ENCODE results near the gene TGFBR3L.

GRCh38 chr19:7961920-7962626 lies 47.4 kb downstream of the TGFBR3L start:
- TF ChIP-seq POLR2A (IDR thresholded peaks at IDR 0.05; ENCODE audit: control extremely low read depth in 1 of 2, low read depth in 2 of 2, low read length in 2 of 2) (no peak), POLR2AphosphoS5 (IDR thresholded peaks at IDR 0.05; ENCODE audit: low read depth, low read length) (no peak), CTCF (IDR thresholded peaks at IDR 0.05; ENCODE audit: control extremely low read depth in 1 of 3, insufficient read depth in 1 of 3, low read depth in 1 of 3, low read length in 3 of 3) (no peak), CHD2 (IDR thresholded peaks at IDR 0.05; ENCODE audit: low read length) (no peak), BRCA1 (IDR thresholded peaks at IDR 0.05; ENCODE audit: low read depth, low read length) (no peak), PHF8 (conservative IDR thresholded peaks at IDR 0.05; ENCODE audit: low read depth, low read length) (no peak), TAF1 (IDR thresholded peaks at IDR 0.05; ENCODE audit: low read depth, low read length) (no peak), SP4 (IDR thresholded peaks at IDR 0.05; ENCODE audit: low read length) (no peak), ZNF274 (IDR thresholded peaks at IDR 0.05; ENCODE audit: borderline replicate concordance, extremely low read depth, low read length) (no peak)

Data from H1 (cell line).